ENCODE measurements around the gene HK2.
"Not testable (repeated sequence)": the region's sequence is repeated elsewhere in the genome, so short reads cannot be mapped to it uniquely, and the experiment has no call there.

Gene HK2

GRCh38 chr2:74880054-74880728 is 46.3 kb downstream of the HK2 start:
- no peak for DNase-seq

- no peak for DNase-seq
Measured at GRCh38 chr2:74881176-74881575, 47.2 kb downstream of the HK2 start.

GRCh38 chr2:74881626-74882298 is 47.8 kb downstream of the HK2 start:
- no peak for DNase-seq

- no peak for DNase-seq
Measured at GRCh38 chr2:74882299-74882687, 48.4 kb downstream of the HK2 start.

- DNase-seq = no peak
Measured at GRCh38 chr2:74883011-74883410, 49.1 kb downstream of the HK2 start.

GRCh38 chr2:74884118-74884762 is 50.3 kb downstream of the HK2 start:
- no peak for DNase-seq

- DNase-seq = no peak
Measured at GRCh38 chr2:74884866-74885265, 50.9 kb downstream of the HK2 start.

- no peak for DNase-seq
Measured at GRCh38 chr2:74886251-74886650, 52.3 kb downstream of the HK2 start.

- no peak for DNase-seq
Measured at GRCh38 chr2:74886811-74887210, 52.9 kb downstream of the HK2 start.

GRCh38 chr2:74887445-74887951 is 53.6 kb downstream of the HK2 start:
- DNase-seq = no peak

- no peak for DNase-seq
Measured at GRCh38 chr2:74887960-74888700, 54.2 kb downstream of the HK2 start.

GRCh38 chr2:74889159-74889558 is 55.2 kb downstream of the HK2 start:
- DNase-seq = no peak

- DNase-seq = no peak
Measured at GRCh38 chr2:74890711-74891110, 56.8 kb downstream of the HK2 start.

GRCh38 chr2:74891136-74891764 is 57.3 kb downstream of the HK2 start:
- DNase-seq = no peak

- DNase-seq = not testable (repeated sequence)
Measured at GRCh38 chr2:74891816-74892215, 57.9 kb downstream of the HK2 start.

GRCh38 chr2:74892609-74893008 is 58.7 kb downstream of the HK2 start:
- no peak for DNase-seq

- no peak for DNase-seq
Measured at GRCh38 chr2:74893332-74893731, 59.4 kb downstream of the HK2 start.

GRCh38 chr2:74894272-74894981 is 60.5 kb downstream of the HK2 start:
- DNase-seq = no peak

- DNase-seq = no peak
Measured at GRCh38 chr2:74895001-74895400, 61.1 kb downstream of the HK2 start.

GRCh38 chr2:74896232-74896631 is 62.3 kb downstream of the HK2 start:
- no peak for DNase-seq

- DNase-seq = not testable (repeated sequence)
Measured at GRCh38 chr2:74900225-74900624, 66.3 kb downstream of the HK2 start.

- no peak for DNase-seq
Measured at GRCh38 chr2:74902281-74902860, 68.4 kb downstream of the HK2 start.

Measured in stimulated activated CD4-positive, alpha-beta T cell treated with anti-CD3 and anti-CD28 coated beads, Interleukin-4, amount 100 ng/mL, for 1 hour (primary cell).